Progenitor cell of endocrine pancreas (in vitro differentiated cells): Measurements from ENCODE around the gene ITPK1. TPM values are rescaled to one million over a fixed set of nuclear protein-coding genes. Genes with fewer than 3 reads are reported as not detected.

Source experiments
- DNase-seq: peaks from one replicate; pipeline ENCODE4 v3.0.0; 2021; ENCODE audit warnings: low spot score; ENCODE audit not compliant: unreplicated experiment
- H3K27ac Mint-ChIP-seq: 2 replicates; pipeline ENCODE4 v1.8.0; 2021; ENCODE audit warnings: mild to moderate bottlenecking, moderate library complexity, mixed read lengths
- H3K27me3 Mint-ChIP-seq: 2 replicates; pipeline ENCODE4 v1.8.0; 2021; ENCODE audit warnings: mixed read lengths
- H3K36me3 Mint-ChIP-seq: 2 replicates; pipeline ENCODE4 v1.8.0; 2022; ENCODE audit warnings: mixed read lengths; ENCODE audit not compliant: insufficient read depth
- H3K4me1 Mint-ChIP-seq: 2 replicates; pipeline ENCODE4 v1.8.0; 2021; ENCODE audit warnings: low read depth, mixed read lengths
- H3K4me3 Mint-ChIP-seq: 2 replicates; pipeline ENCODE4 v1.8.0; 2021; ENCODE audit warnings: low read depth, mild to moderate bottlenecking, moderate library complexity, mixed read lengths
- H3K9me3 Mint-ChIP-seq: 2 replicates; pipeline ENCODE4 v1.8.0; 2021; ENCODE audit warnings: low read depth, mixed read lengths
- CTCF ChIP-seq: fragments of 200-600 bp; sonication (generic); IDR thresholded peaks from one replicate; pipeline ENCODE4 v1.5.0; 2021; ENCODE audit warnings: antibody characterized with exemption, mild to moderate bottlenecking; ENCODE audit not compliant: unreplicated experiment
- total RNA-seq: library from RNA; stranded (reverse); gene quantifications from 2 replicates; pipeline ENCODE4 v1.2.1, GENCODE V29; 2021

ITPK1 gene
- total RNA-seq, 1 donor from 2014 or later = 72.0 TPM

GRCh38 chr14:93035585-93035916, 80.2 kb downstream of the ITPK1 start:
- peaks cover 35% of the 10 kb centered on the region for H3K4me1 Mint-ChIP-seq
- DNase-seq = no peak
- H3K36me3 Mint-ChIP-seq = no peaks in the 10 kb centered on the region
- H3K27ac Mint-ChIP-seq = no peak overlapping the region
- TF ChIP-seq CTCF = no peak
- no peaks in the 10 kb centered on the region for H3K27me3 Mint-ChIP-seq
- no peaks in the 10 kb centered on the region for H3K9me3 Mint-ChIP-seq
- no peak overlapping the region for H3K4me3 Mint-ChIP-seq

- Mint-ChIP-seq H3K36me3 (no peaks in the 10 kb centered on the region), H3K4me1 (peaks cover 36% of the 10 kb centered on the region)
Observed at GRCh38 chr14:93034671-93034994, 81.1 kb downstream of the ITPK1 start.

GRCh38 chr14:93033983-93034670, 81.6 kb downstream of the ITPK1 start:
- Mint-ChIP-seq H3K27ac (no peak overlapping the region), H3K36me3 (no peaks in the 10 kb centered on the region)

More at GRCh38 chr14:93034671-93034994, 81.1 kb downstream of the ITPK1 start:
- no peak for TF ChIP-seq CTCF
- Mint-ChIP-seq H3K27me3 (no peaks in the 10 kb centered on the region), H3K9me3 (no peaks in the 10 kb centered on the region), H3K27ac (no peak overlapping the region), H3K4me3 (no peak overlapping the region)
- no peak for DNase-seq

GRCh38 chr14:93033084-93033982, 82.4 kb downstream of the ITPK1 start:
- Mint-ChIP-seq H3K27ac (no peak overlapping the region), H3K9me3 (no peaks in the 10 kb centered on the region), H3K27me3 (no peaks in the 10 kb centered on the region), H3K4me1 (peaks cover 36% of the 10 kb centered on the region), H3K4me3 (no peak overlapping the region), H3K36me3 (no peaks in the 10 kb centered on the region)
- DNase-seq = no peak
- no peak for TF ChIP-seq CTCF

More at GRCh38 chr14:93033983-93034670, 81.6 kb downstream of the ITPK1 start:
- no peak overlapping the region for H3K4me3 Mint-ChIP-seq
- no peaks in the 10 kb centered on the region for H3K27me3 Mint-ChIP-seq
- H3K9me3 Mint-ChIP-seq = no peaks in the 10 kb centered on the region
- DNase-seq = no peak
- H3K4me1 Mint-ChIP-seq = peaks cover 36% of the 10 kb centered on the region
- TF ChIP-seq CTCF = peak; percentile 36

GRCh38 chr14:93032421-93032936, 83.2 kb downstream of the ITPK1 start:
- H3K9me3 Mint-ChIP-seq = no peaks in the 10 kb centered on the region
- no peak overlapping the region for H3K27ac Mint-ChIP-seq
- H3K36me3 Mint-ChIP-seq = no peaks in the 10 kb centered on the region
- DNase-seq = no peak
- H3K4me1 Mint-ChIP-seq = peaks cover 36% of the 10 kb centered on the region
- no peak overlapping the region for H3K4me3 Mint-ChIP-seq
- H3K27me3 Mint-ChIP-seq = no peaks in the 10 kb centered on the region
- no peak for TF ChIP-seq CTCF
